Epithelial cell of prostate (primary cell): ENCODE measurements around the gene CFAP97D1.

ENCODE experiments used
- DNase-seq: peaks from one replicate; pipeline ENCODE4 v3.0.0-alpha.2; 2011; ENCODE audit warnings: low read depth, low spot score
- H3K27ac ChIP-seq: fragments of 450-650 bp; 2 replicates; pipeline ENCODE4 v1.5.1; 2017; ENCODE audit warnings: mild to moderate bottlenecking

CFAP97D1 gene

DNA sequence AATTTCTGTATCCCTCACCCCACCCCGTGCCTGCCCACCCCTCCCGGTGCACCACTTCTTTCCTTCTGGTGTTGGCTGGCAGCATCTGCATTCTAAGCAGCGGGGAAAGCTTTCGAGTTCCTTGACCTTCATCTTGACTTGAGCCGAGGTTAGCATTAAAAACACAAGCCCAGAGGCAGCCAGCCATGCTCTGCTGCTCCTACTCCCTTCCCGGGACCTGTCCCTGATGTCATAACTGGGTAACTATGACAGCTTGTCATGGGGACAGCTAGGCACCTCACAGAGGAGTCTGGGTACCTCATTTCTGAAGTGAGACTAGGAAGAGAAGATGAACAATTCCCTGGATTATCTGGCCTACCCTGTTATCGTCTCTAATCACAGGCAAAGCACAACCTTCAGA lies at the start of gene CFAP97D1:
TSS of gene CFAP97D1 (plus strand) at position 301 of the 400 bp plus-strand sequence. CDS start at position 329, 28 bp downstream.
- no peak within 1 kb of the TSS for H3K27ac ChIP-seq
- no peak for DNase-seq

DNA sequence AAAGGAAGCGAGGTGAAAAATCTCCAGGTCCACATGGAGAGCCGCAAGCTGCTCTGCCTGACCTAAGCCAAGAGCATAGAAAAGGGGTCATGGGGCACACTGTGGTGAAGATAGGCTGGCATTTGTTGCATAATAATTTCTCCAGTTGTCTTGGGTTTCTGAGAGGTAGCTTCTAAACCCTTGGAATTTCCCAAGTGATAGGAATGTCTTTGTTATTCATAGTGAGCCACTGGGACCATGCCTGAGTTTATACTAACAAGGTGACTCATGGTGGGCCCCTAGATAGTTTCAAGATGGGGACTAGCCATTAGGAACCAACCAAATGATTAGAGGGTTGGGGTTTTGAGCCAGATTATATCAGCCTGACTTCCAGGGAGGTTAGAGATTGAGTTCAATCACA lies 47.3 kb upstream of the CFAP97D1 start:
- DNase-seq = no peak
- H3K27ac ChIP-seq = no peak overlapping the region

DNA sequence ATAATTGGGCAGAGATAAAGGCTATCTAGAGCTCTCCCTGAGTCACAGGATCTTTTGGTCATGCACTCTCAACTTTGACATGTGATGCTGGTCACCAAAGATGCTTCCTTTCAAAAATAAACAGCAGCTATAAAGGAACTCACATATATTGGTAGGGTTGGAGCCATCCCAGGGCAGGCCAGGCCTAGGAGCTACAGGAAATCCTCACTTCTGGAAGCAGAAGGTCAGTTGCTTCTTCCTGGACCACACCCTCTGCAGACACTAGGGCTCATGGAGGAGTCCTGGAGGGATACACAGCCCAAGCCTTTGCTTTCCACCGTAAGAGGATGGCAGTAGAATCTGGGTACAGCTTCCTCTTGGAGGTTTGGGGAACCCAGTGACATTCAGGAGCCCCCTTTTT lies 46.3 kb upstream of the CFAP97D1 start:
- DNase-seq = no peak
- H3K27ac ChIP-seq = no peak overlapping the region

DNA sequence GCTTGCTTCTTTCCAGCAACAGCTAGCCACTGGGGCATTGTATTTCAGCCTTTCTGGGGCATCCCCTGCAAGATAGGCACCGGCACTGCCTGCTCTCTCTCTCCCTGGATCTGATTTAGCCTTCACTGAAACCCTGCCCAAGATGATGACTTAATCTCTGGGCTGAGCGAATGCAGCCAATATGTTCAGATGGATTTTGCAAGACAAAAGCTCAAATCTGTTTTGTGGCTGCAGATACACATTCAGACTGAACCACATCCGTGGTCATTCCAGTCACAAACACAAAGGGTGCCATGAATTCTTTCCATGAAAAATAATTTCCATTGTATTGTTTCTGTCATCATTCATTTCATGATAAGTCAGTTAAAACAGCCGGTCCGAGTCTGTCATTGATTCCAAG lies 45.9 kb upstream of the CFAP97D1 start:
- H3K27ac ChIP-seq = no peak overlapping the region
- no peak for DNase-seq

DNA sequence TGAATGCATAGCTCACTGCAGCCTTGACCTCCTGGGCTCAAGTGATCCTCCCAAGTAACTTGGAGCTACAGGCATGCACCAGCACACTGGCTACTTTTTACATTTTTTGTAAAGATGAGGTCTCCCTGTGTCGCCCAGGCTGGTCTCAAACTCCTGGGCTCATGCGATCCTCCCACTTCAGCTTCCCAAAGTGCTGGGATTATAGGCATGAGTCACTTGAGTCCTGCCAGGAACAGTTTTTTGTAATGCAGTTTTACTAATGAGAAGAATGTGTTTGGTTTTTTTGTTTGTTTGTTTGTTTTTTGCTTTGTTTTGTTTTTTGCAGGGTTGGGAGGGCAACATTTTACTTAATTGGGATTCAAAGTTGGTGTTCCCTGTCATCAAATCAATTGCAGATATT lies 43.8 kb upstream of the CFAP97D1 start:
- no peak overlapping the region for H3K27ac ChIP-seq
- DNase-seq = no peak

DNA sequence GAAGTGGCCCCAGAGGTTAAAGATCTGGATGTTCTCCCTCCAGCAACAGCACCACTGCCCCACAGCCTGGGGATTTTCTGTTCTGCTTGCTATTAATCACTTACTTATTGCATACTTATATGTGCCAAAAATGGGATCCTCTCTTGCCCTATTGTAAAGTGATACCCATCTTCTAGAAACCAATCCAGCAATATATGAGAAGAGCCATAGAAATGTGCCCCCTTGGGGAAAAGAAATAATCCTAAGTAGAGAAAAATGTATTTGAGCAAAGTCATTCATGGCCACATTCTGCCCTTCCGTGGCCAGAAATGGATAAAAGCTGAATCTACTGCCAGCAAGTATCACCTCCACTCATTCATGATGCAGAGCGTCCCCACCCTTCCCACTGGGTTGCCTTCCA lies 42.5 kb upstream of the CFAP97D1 start:
- H3K27ac ChIP-seq = no peak overlapping the region
- DNase-seq = no peak

DNA sequence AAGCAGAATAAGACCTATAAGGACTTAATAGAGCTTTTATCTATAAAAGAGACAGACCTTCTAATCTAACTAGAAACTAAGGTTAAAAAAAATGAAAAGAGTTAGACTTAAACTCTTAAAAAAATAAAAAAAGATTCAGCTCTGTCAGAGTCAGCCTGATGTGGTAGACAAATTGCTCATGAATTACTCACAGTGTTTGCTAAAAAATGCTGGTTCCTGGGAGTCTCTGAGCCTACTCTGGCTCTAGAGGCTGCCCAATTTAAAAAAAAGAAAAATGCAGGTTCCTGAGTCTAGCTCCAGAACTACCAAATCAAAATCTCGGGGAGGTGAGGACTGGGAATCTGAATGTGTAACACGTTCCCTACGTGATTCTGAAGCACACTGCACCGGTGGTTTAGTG lies 39.7 kb upstream of the CFAP97D1 start:
- no peak overlapping the region for H3K27ac ChIP-seq
- DNase-seq = no peak

DNA sequence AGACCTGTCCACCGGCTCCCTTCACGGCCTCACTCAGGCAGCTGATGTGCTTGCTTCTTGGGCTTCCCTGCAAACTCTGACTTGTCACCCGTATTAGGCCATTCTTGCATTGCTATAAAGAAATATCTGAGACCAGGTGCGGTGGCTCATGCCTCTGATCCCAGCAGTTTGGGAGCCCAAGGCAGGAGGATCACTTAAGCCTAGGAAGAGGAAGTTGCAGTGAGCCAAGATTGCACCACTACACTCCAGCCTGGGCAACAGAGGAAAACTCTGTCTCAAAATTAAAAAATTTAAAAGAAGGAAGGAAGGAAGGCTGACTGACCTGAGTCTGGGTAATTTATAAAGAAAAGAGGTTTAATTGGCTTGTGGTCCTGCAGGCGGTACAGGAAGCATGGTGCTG lies 38.6 kb upstream of the CFAP97D1 start:
- DNase-seq = no peak
- no peak overlapping the region for H3K27ac ChIP-seq

DNA sequence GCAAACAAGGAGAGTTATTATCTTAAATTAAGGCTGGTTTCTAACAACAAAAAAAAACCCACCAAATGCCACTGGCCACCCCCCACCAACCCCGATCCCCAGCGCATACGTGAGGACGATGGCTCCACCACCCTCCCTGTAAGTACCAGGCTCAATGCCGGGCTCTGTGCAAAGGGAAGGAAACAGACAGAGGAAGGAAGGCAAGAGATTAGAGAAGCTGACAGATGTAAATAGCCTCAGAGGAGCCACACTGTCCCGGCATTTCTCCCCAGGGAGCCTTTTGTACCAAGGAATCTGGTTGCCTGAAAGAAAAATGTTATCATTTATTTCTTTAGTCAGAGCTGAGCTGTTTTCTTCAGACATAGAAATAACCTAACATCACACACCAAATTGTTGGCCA lies 34.7 kb upstream of the CFAP97D1 start:
- no peak overlapping the region for H3K27ac ChIP-seq
- no peak for DNase-seq

DNA sequence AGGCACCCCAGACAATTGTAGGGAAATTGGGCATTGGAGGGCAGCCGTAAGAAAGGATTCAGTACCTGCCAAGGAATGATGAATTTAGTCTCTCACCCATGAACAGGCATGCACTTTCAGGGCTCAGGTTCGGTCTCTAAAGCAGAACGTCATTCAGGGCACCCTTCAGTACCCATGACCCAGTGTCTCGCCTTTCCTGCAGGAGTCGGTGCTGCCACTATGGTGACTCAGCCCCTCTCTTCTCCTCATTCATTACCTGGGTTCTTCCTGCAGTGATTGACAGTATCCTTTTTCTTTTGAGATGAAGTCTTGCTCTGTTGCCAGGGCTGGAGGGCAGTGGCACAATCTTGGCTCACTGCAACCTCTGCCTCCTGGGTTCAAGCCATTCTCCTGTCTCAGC lies 30.1 kb upstream of the CFAP97D1 start:
- H3K27ac ChIP-seq = peak overlapping the region; percentile 83
- no peak for DNase-seq

DNA sequence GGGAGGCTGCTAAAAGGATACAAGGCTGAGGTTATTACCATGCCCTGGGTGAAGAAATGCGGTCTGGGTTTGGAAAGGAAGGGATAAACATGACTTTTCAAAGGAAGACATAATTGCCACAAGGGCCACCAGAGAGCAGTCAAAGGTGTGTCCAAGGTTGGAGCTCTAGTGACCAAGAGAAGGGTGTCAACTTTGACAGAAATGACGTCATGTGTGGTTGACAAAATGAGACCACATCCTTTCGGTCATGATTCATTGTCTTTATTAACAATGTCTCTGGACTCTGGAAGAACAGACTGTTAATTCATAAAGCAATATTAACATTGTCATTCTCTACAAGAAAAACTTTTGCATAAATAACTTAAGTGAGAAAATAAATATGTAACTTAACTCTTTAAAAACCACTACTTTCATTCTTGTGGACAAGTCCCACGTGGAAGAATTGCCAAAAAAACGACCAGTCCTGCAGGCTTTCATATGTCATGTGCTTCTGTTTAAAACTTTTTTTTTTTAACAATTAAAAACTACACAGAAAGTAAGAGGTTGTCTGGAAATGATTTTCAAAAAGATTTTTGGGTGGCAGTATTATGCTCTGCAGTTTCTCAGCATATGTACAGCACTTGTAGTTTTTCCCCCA lies 26.6 kb upstream of the CFAP97D1 start:
- no peak for DNase-seq
- H3K27ac ChIP-seq = no peak overlapping the region

DNA sequence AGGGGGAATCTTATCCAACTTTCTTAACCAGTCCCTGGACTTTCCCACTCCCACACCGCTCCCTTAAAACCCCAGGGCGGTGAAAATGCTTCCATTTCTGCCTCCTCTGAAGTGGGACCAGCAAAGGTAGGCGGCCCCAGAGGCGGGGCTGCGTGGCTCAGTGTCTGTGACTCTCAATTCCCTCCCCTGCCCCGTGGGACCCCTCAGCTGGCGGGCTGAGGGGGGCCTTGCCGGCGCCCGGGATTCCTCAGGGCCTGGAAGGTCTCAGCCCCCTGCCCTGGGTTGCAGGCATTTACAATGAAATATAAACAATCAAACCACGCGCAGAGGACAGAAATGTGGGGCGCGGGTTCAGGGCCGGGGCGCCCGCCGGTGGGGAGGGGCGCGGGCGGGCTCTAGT lies 25.3 kb upstream of the CFAP97D1 start:
- H3K27ac ChIP-seq = no peak overlapping the region
- no peak for DNase-seq

DNA sequence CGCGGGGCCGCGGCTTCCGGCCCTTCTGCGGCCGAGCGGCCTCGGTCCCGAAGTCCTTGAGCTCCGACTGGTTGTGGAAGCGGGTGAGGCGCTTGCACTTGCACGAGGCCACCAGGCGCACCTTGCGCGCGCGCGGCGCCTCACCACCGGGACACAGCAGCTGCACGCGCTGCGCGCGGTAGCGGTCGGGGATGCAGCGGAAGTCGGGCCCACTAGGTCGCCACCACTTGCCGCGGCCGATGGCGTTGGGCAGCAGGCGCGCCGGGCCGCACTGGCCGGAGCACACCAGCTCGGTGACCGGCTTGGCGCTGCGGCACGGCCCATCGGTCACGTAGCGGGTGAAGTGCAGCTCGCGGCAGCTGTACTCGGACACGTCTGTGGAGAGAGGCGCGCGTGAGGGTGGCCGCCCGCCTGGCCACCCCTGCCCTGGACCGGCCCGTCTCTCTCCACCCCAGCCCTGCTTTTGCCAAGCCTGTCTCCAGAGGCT lies 24.8 kb upstream of the CFAP97D1 start:
- H3K27ac ChIP-seq = no peak overlapping the region
- DNase-seq = no peak

DNA sequence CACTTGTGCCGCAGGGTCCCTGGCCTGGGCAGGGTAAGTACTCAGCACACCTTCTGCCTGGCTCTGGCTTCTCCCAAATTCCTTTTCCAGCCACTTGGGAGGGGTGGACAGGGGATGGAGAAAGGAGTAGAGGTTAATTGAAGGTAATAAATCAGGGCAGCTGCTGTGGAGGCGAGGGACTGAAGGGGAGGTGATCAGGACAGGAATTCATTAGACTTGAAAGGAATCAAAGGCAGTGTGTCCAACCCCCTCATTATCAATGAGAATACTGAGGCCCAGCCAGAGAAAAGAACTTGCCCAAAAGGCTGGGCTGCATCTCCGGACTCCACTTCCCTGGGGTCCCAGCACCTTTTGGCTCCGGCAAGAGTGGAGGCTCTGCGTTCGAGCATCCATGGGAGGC lies 24.0 kb upstream of the CFAP97D1 start:
- no peak for DNase-seq
- no peak overlapping the region for H3K27ac ChIP-seq

DNA sequence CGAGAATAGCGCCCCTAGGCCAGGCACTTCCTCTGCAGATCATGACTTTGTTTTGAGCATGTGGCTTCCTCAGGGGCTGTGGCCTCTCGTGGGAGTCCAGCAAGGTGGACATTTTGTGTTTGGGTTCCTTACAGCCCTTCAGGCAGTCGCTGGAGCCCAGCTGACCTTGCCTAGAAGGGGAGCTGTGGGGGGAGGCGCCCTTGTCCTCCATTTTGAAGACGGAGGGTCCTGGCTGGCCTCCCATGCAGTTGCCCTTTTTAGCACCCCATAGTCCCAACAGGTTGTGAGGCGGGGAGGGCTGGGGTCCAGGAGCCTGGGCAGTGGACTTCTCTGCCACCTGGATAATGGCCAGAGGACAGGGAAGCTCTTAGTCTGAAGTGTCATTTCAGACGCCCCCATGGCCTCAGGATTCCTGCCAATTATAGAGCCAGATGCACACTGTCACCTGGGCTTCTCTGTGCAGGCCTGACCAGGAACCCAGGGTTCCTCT lies 23.0 kb upstream of the CFAP97D1 start:
- no peak for DNase-seq
- no peak overlapping the region for H3K27ac ChIP-seq

DNA sequence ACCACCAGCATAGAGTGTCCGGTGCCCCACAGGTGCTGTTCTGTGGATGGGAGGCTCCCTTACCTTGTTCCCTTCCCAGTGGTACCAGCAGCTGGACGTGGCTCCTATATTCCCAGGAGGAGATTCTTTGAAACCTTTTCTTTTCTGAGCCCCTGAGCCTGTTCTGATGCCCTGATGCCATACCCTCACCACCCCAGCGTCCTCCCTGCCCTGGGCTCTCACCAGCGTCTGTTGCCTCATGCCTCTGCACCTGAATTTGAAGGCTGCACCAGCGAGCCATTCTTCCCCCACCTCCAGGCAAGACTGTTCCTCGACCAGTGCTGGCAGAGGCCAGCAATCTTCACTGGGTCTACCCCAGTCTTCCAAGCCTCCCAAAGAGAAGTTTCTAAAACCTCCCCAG lies 22.1 kb upstream of the CFAP97D1 start:
- no peak overlapping the region for H3K27ac ChIP-seq
- DNase-seq = no peak

DNA sequence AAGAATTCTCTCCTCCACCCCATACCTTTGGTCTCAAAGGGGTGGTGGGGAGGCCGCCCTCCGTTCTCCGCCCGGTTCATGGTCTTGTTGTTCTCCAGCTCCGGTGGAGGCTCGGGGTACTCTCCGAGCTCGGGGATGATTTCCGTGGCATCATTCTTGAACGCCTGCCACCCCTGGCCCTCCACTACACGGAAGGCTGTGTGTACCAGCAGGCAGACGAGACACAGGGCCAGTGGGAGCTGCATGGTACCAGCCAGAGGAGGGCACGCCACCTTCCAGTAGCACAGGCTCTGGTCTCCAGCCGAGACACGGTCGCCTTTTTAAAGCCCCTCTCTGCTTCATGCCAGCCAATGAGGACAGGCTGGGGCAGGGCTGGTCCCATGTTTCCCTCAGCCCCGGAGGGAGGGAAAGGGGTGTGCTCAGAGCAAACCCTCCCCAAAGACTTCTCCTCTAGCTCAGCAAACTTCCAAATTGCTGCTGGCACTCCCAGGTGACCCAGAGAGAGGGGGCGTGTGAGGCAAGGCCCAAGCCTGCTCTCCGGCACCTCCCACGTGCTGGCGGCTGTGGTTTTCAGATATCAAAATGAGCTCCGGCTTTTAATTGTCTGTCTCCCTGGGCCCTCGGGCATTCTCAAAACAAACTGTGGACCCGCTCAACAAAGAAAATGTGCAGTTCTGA lies 21.6 kb upstream of the CFAP97D1 start, which contains the start of gene SOST:
TSS of gene SOST (minus strand) at position 295 of the 678 bp plus-strand sequence. CDS start at position 245, 50 bp downstream.
- peak within 1 kb of the TSS; percentile 12 for H3K27ac ChIP-seq
- no peak for DNase-seq

DNA sequence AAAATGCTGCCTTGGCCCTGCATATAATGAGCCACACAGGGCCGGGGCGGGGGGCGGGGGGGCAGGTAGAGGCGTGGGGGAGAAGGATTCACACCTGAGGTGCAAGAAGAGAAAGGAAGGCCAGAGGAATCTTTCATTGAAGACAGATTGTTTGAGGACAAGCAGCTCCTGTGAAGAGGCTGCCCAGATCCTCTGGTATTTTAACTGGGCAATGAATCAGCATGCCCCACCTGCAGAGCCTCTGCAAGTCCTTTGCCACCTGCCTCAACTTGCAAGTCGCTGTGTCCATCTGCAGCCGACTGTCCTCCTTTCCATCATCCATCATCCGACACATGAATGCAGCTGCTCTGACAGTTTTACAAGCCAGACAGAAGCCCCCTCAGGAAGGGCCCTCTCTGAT lies 20.4 kb upstream of the CFAP97D1 start:
- peak; percentile 54 for DNase-seq
- peak overlapping the region; percentile 12 for H3K27ac ChIP-seq

DNA sequence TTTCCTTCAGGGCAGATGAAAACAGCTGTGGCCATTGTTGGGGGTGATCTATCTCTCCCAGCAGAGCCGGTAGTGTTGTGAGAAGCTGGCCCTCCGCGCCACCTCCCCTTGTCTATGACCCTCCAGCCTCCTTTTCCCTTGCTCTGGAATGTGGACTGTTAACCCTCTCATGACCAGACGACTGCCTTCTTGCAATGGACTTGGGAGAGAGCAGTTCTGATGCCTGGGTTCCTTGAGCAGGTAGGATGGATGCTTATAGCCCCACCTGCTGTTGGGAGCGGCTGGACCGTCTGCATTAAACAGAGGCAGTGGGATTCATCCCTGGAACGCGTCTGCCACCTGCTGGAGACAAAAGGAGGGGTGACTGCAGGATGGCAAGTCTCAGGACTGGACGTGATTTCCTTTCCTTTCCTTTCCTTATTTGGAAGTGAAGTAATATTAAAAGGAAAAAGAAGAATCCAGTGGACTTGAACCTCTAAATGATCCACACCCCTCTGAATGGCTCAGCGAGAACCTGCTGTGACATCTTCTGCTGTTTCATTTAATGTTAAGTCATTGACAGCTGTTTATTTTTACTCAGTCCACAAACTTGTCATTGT lies 19.9 kb upstream of the CFAP97D1 start:
- H3K27ac ChIP-seq = no peak overlapping the region
- peak; percentile 63 for DNase-seq

DNA sequence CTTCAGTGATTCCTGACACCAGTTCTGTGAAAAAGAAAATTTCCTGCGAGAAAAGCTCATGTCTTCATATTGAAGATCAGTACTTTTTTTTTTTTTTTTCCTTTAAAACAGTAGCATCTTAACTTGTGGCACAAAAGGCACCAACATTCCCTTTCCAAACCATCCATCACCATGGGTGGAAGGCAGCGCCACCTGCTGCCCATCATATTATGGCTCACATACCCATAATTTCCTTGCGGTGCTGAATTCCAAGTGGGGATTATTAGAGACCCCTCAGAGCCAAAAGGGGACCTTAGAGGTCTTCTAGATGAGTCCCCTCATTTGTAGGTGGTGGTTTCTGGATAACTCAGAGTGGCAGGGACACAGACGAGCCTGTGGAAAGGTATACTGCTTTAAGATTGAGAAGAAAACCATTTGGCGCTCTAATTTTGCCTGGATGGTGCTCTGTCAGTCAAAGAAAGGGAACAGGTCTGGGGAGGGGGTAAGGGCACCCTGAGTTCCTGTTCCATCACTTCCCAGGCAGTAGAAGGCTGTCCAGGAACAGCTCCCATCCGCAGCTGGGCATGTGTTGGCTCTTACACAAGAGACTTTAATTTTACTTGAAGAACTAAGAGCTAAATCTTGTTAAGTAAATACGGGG lies 13.7 kb upstream of the CFAP97D1 start:
- no peak for DNase-seq
- H3K27ac ChIP-seq = no peak overlapping the region
